Measurements from ENCODE around the gene LRBA. TPM values are rescaled to one million over a fixed set of nuclear protein-coding genes. Genes with fewer than 3 reads are reported as not detected.

The LRBA gene
- total RNA-seq, 1 donor from 2014 or later = 46.2 TPM

GRCh38 chr4:150773032-150773431, 242.1 kb downstream of the LRBA start:
- no peaks in the 10 kb centered on the region for H3K27me3 ChIP-seq (ENCODE audit: low read depth)
- intact Hi-C loops (cut with DNase I) = no loop called here

GRCh38 chr4:150771382-150771781, 243.7 kb downstream of the LRBA start:
- TF ChIP-seq CTCF (IDR thresholded peaks at IDR 0.05) = no peak
- no peak for ATAC-seq
- Histone ChIP-seq H3K27ac (no peak overlapping the region), H3K4me3 (no peak overlapping the region), H3K4me1 (no peaks in the 10 kb centered on the region), H3K9me3 (no peaks in the 10 kb centered on the region), H3K27me3 (ENCODE audit: low read depth) (no peaks in the 10 kb centered on the region), H3K36me3 (peaks cover 8% of the 10 kb centered on the region)
- DNase-seq = no peak
- intact Hi-C loops (cut with DNase I) = no loop called here

More at GRCh38 chr4:150773032-150773431, 242.1 kb downstream of the LRBA start:
- Histone ChIP-seq H3K36me3 (peaks cover 8% of the 10 kb centered on the region), H3K27ac (no peak overlapping the region), H3K9me3 (no peaks in the 10 kb centered on the region), H3K4me1 (no peaks in the 10 kb centered on the region), H3K4me3 (no peak overlapping the region)
- no peak for ATAC-seq
- no peak for TF ChIP-seq CTCF (IDR thresholded peaks at IDR 0.05)
- DNase-seq = no peak

GRCh38 chr4:150769845-150770244, 245.2 kb downstream of the LRBA start:
- Histone ChIP-seq H3K36me3 (peaks cover 8% of the 10 kb centered on the region), H3K4me3 (no peak overlapping the region), H3K27ac (no peak overlapping the region), H3K9me3 (no peaks in the 10 kb centered on the region), H3K4me1 (no peaks in the 10 kb centered on the region), H3K27me3 (ENCODE audit: low read depth) (no peaks in the 10 kb centered on the region)
- intact Hi-C loops (cut with DNase I) = no loop called here
- DNase-seq (no peak), ATAC-seq (no peak)
- no peak for TF ChIP-seq CTCF (IDR thresholded peaks at IDR 0.05)

GRCh38 chr4:150769248-150769647, 245.8 kb downstream of the LRBA start:
- intact Hi-C loops (cut with DNase I) = no loop called here
- TF ChIP-seq CTCF (IDR thresholded peaks at IDR 0.05) = no peak

GRCh38 chr4:150768497-150768896, 246.6 kb downstream of the LRBA start:
- TF ChIP-seq CTCF (IDR thresholded peaks at IDR 0.05) = no peak
- Histone ChIP-seq H3K4me1 (no peaks in the 10 kb centered on the region), H3K36me3 (peaks cover 8% of the 10 kb centered on the region), H3K27ac (no peak overlapping the region), H3K9me3 (no peaks in the 10 kb centered on the region), H3K4me3 (no peak overlapping the region), H3K27me3 (ENCODE audit: low read depth) (no peaks in the 10 kb centered on the region)
- intact Hi-C loops (cut with DNase I) = no loop called here
- no peak for ATAC-seq
- DNase-seq = no peak

More at GRCh38 chr4:150769248-150769647, 245.8 kb downstream of the LRBA start:
- peak; percentile 39 to 46 for ATAC-seq
- Histone ChIP-seq H3K9me3 (no peaks in the 10 kb centered on the region), H3K4me1 (no peaks in the 10 kb centered on the region), H3K27ac (no peak overlapping the region), H3K27me3 (ENCODE audit: low read depth) (no peaks in the 10 kb centered on the region), H3K36me3 (peaks cover 8% of the 10 kb centered on the region), H3K4me3 (no peak overlapping the region)
- no peak for DNase-seq

GRCh38 chr4:150765216-150765615, 249.9 kb downstream of the LRBA start:
- DNase-seq = no peak
- no peak for TF ChIP-seq CTCF (IDR thresholded peaks at IDR 0.05)
- intact Hi-C loops (cut with DNase I) = no loop called here
- Histone ChIP-seq H3K36me3 (no peaks in the 10 kb centered on the region), H3K4me1 (no peaks in the 10 kb centered on the region), H3K27ac (no peak overlapping the region), H3K4me3 (no peak overlapping the region), H3K9me3 (no peaks in the 10 kb centered on the region), H3K27me3 (ENCODE audit: low read depth) (no peaks in the 10 kb centered on the region)
- no peak for ATAC-seq

Measured in lower lobe of right lung (tissue), 2 donors.